CMK (cell line): ENCODE data around the gene C1orf56.

Experiments
- DNase-seq: peaks from one replicate; pipeline ENCODE4 v3.0.0-alpha.2; 2010; ENCODE audit warnings: low read depth

The C1orf56 gene

GRCh38 chr1:151026460-151026859 lies 21.1 kb upstream of the C1orf56 start:
- no peak for DNase-seq

DNA sequence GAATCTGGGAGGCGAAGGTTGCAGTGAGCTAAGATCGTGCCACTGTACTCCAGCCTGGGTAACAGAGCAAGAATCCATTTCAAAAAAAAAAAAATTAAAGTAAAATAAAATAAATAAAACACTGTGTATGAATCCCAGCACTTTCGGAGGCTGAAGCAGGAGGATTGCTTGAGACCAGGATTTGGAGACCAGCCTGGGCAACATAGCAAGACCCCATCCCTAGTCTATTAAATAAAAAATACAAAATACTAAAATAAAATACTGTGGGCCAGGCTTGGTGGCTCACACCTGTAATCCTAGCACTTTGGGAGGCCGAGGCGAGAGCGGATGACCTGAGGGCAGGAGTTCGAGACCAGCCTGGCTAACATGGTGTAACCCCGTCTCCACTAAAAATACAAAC lies 15.4 kb upstream of the C1orf56 start:
- DNase-seq = no peak

GRCh38 chr1:151035167-151035566 lies 12.4 kb upstream of the C1orf56 start:
- no peak for DNase-seq

- DNase-seq = no peak
Observed at GRCh38 chr1:151036356-151036755, 11.2 kb upstream of the C1orf56 start, which contains the start of gene BNIPL. TSS of gene BNIPL (plus strand) at chr1:151036586. CDS start at chr1:151036726, 140 bp downstream.

- DNase-seq = no peak
Observed at GRCh38 chr1:151037032-151037431, 10.5 kb upstream of the C1orf56 start.

DNA sequence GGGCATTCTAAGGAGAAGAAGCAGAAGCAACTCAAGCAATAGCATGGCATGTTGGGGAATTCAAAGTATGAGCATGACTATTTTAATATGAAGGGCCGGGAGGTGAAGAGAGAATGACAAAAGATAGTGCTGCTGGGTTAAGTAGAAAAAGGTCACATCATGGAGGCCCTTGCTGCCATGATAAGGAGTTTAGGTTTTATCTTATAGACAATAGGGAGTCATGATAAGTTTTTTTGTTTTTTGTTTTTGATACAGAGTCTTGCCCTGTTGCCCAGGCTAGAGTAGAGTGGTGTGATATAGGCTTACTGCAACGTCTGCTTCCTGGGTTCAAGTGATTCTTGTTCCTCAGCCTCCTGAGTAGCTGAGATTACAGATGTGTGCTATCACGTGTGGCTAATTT lies 8.0 kb upstream of the C1orf56 start:
- no peak for DNase-seq

- no peak for DNase-seq
Observed at GRCh38 chr1:151043163-151043562, 4.4 kb upstream of the C1orf56 start.

DNA sequence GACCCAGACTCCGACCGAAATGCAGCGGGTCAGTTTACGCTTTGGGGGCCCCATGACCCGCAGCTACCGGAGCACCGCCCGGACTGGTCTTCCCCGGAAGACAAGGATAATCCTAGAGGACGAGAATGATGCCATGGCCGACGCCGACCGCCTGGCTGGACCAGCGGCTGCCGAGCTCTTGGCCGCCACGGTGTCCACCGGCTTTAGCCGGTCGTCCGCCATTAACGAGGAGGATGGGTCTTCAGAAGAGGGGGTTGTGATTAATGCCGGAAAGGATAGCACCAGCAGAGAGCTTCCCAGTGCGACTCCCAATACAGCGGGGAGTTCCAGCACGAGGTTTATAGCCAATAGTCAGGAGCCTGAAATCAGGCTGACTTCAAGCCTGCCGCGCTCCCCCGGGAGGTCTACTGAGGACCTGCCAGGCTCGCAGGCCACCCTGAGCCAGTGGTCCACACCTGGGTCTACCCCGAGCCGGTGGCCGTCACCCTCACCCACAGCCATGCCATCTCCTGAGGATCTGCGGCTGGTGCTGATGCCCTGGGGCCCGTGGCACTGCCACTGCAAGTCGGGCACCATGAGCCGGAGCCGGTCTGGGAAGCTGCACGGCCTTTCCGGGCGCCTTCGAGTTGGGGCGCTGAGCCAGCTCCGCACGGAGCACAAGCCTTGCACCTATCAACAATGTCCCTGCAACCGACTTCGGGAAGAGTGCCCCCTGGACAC lies 534 bp downstream of the C1orf56 start:
- no peak for DNase-seq

DNA sequence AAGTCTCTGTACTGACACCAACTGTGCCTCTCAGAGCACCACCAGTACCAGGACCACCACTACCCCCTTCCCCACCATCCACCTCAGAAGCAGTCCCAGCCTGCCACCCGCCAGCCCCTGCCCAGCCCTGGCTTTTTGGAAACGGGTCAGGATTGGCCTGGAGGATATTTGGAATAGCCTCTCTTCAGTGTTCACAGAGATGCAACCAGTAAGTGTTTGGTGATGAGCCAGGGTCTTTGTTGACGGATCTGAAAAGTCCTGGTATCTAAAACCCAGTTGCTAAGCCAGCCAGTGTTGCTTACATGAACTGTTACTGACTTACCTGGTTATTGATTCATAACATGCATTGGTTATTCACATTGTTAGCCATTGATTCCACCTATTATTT lies 1.1 kb downstream of the C1orf56 start:
- no peak for DNase-seq

DNA sequence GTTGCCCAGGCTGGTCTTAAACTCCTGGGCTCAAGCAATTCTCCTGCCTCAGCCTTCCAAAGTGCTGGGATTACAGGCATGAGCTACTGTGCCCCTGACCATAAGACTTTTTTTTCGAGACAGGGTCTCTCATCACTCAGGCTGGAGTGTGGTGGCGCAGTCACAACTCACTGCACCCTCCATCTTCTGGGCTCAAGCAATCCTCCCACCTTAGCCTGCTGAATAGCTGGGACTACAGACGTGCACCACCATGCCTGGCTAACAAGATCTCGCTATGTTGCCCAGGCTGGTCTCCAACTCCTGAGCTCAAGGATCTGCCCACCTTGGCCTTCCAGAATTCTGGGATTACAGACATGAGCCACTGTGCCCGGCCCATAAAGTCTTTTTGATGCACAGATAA lies 1.9 kb downstream of the C1orf56 start:
- no peak for DNase-seq

GRCh38 chr1:151050051-151050688 lies 2.6 kb downstream of the C1orf56 start:
- no peak for DNase-seq

DNA sequence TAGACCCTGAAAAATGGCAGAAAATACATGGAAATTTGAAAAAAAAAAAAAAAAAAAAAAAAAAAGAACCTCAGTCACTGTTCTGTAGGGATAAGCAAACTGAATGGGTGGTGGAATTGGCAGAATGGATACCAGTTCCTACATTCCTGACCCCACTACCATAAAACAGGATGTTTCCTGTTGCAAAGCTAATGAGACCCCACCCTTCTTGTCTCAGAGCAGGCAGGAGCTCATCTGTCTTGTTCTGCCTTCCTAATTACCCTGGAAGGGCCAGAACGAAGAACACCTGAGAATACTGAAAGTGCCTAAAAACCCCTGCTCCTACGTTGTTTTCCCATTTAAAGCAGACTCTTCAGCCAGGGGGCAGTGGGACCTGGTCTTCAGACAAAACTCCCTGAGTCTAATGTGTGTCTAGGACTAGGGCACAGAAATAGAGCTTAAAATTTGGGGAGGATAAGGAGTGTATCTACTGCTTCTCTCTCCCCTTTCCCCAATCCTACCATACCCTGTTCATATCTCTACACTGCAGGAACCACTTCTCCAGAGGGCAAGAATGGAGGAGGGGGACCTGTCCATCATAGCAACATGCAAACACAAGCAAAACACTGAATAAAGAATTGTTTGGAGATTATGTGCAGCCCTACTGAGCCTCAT lies 3.9 kb downstream of the C1orf56 start:
- DNase-seq = no peak

DNA sequence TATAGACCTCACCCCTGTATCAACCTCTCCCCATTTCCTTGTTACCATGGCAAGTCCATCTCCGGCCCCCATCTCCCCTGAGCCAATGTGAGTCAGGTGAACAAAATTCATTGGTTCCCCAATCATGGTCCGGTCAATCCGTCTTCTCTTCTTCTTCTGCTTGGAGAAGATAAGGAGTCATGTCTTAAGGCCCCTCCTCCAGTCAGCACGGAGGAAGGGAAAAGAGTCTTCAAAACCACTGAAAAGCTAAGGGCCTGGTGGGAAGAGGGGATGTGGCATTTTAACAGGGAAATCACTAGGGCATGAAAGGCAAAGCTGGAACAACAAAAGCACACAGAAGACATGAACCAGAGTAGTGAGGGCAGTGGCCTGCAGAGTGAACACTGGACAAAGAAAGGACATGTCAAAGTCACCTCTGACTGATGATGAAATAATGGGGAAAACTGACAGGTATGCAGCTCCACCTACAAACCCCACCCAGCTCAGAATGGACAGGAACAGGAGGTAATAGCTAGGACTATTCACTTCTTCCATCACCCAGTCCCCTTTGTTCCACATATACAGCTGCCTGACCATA lies 7.5 kb downstream of the C1orf56 start:
- DNase-seq = no peak

DNA sequence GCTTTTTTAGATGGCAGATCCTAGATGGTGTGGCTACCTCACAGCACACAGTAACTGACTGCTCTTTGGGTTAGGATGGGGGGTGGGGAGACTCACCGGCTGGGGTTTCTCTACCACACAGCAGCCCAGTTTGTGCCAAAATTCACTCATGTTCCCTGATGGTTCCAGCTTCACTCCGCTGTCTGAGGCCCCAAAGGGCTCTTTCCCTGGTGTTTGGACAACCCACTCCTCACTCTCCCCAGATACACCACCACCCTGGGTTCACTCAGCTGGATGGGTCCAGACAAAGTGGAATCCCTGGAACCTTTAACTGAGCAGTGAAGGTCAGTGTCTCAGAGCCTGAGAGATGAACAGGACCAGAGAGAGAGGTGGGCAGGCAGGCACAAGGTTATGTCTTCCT lies 8.0 kb downstream of the C1orf56 start:
- no peak for DNase-seq

GRCh38 chr1:151056149-151056548 lies 8.6 kb downstream of the C1orf56 start:
- DNase-seq = no peak

- DNase-seq = no peak
Observed at GRCh38 chr1:151058692-151059091, 11.1 kb downstream of the C1orf56 start.

GRCh38 chr1:151059109-151060006 lies 11.8 kb downstream of the C1orf56 start, which contains the start of gene CDC42SE1:
TSS of gene CDC42SE1 (minus strand) at chr1:151059622. CDS start at chr1:151055730, 3,892 bp downstream.
- DNase-seq = peak; percentile 87

DNA sequence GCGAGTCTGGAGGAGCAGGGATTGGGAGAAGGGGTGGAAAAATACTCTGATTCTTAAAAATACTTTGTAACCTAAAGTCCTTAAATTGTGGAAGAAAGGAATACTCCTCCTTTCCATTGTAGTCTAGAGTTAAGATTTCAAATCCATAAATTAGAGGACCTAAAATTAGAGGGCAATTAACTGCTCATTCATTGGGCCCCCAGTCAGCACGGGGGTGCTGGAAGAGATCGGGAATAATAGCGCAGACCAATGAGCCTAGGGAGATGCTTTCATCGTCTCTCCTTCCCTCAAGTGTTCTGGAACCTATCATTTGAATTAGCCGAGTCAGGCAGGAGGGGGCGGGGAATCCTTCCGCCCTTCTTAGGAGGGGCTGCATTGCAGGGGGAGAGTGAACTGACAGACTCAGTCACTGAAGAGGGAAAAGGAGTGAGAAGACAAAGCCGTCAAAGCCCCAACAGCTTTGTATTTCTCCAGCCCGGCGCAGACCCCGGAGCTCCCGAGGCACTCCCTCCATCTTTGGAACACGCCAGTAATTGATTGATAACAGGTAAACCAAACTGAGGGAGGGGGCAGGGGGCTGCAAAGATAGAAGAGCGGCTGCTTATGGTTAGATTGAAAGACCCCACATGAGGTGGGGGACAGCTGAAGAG lies 12.6 kb downstream of the C1orf56 start, which contains the start of gene MLLT11:
Gene MLLT11, plus strand, starts transcription at position 391 of the 650 bp plus-strand sequence. CDS start 6,828 bp downstream, outside the sequence.
- DNase-seq = no peak

DNA sequence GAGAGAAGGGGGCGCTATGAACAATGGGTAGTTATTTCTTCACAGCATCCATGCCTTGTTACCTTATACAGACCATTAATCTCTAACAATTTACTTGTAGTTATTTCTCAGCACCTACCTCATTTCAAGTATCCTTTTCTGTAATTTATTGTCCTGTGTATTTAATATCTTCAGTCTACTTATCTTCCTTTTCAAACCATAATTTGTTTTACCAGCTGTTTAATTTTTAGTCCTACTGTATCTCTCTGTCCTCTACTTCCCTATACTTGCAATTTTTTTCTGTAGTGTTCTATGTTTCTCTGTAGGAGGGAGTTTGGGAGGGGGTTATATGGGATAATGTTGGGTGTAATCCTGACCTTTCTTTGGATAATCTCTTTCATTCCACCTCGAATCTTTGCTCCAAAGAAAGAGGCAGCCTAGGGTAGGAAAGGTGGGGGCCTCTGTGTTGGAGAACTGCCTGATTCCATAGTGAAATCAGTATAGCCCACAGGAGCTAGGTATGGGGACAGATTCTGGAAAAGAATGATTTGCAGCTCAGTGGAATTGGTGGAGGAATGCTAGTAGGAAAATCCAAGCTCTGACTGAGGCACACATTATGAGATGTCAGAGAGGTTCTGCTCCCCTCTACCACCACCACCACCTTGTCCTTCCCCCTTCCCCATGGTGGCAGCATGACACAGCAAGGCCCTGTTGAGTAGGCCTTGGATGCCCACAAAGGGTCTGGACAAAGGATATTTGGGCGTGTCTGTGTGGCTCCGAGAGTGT lies 13.3 kb downstream of the C1orf56 start:
- DNase-seq = no peak

DNA sequence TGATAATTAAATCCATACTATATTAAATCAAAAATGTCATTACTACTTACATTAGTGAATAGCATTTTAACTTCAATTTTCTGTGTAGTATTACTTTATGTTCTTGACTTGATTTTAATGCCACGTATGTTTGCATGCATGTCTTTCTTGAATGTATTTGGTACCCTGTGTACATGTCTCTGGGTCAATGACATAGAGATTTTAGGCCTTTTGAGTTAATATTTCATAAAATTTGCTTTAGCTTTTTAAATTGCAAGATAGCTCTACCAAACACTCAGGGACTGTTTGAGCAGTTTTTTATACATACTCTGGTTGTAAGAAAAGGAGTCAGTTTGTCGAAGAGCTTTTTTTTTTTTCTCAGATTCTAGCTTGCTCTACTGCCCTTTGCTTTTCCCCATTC lies 14.2 kb downstream of the C1orf56 start:
- no peak for DNase-seq
